ENCODE measurements around the gene HELZ. TPM values are rescaled to one million over a fixed set of nuclear protein-coding genes. Genes with fewer than 3 reads are reported as not detected.

HELZ gene
- total RNA-seq, 1 experiment from 2014 or later, result 42.3 TPM

- Histone ChIP-seq H3K36me3 (no peaks in the 10 kb centered on the region), H3K4me1 (no peaks in the 10 kb centered on the region)
Observed at GRCh38 chr17:67022451-67022810, 222.6 kb downstream of the HELZ start.

GRCh38 chr17:67021743-67022450 is 223.1 kb downstream of the HELZ start:
- no peak for DNase-seq
- Histone ChIP-seq H3K4me1 (no peaks in the 10 kb centered on the region), H3K36me3 (no peaks in the 10 kb centered on the region), H3K27ac (no peak overlapping the region), H3K27me3 (no peaks in the 10 kb centered on the region), H3K9me3 (replicated peaks) (no peaks in the 10 kb centered on the region), H3K4me3 (no peak overlapping the region)

More at GRCh38 chr17:67022451-67022810, 222.6 kb downstream of the HELZ start:
- no peaks in the 10 kb centered on the region for H3K27me3 ChIP-seq
- no peak for DNase-seq
- no peak overlapping the region for H3K4me3 ChIP-seq
- no peak overlapping the region for H3K27ac ChIP-seq
- H3K9me3 ChIP-seq (replicated peaks), result no peaks in the 10 kb centered on the region

GRCh38 chr17:67021196-67021595 is 223.8 kb downstream of the HELZ start:
- H3K4me1 ChIP-seq, result no peaks in the 10 kb centered on the region
- H3K36me3 ChIP-seq, result no peaks in the 10 kb centered on the region
- H3K27me3 ChIP-seq, result no peaks in the 10 kb centered on the region
- no peak overlapping the region for H3K27ac ChIP-seq
- DNase-seq, result no peak
- no peak overlapping the region for H3K4me3 ChIP-seq
- H3K9me3 ChIP-seq (replicated peaks), result no peaks in the 10 kb centered on the region

Other genes starting within 250 kb of the HELZ start
- 0.12 TPM in 1 of 2 replicates, not detected in the other for gene CACNG1, start 200.6 kb downstream of the HELZ start, total RNA-seq (2014; rRNA removed; shearing (Covaris generic))
- 49.6 and 69.7 TPM in 2 replicates for gene PSMD12, start 121.4 kb upstream of the HELZ start, total RNA-seq (2014; rRNA removed; shearing (Covaris generic))
- 2.9 and 3.5 TPM in 2 replicates for gene PITPNC1, start 132.1 kb upstream of the HELZ start, total RNA-seq (2014; rRNA removed; shearing (Covaris generic))

Data from SJCRH30 (cell line).